Choroid plexus epithelial cell (primary cell): ENCODE data around the gene NDEL1.

Source experiments
- DNase-seq: peaks from one replicate; pipeline ENCODE4 v3.0.0-alpha.2; 2010; ENCODE audit warnings: low read depth
- H3K4me3 ChIP-seq: 2 replicates; pipeline ENCODE4 v1.5.1; 2011; ENCODE audit warnings: low read depth, mild to moderate bottlenecking, control low read depth, low read length, moderate library complexity
- CTCF ChIP-seq: conservative IDR thresholded peaks from 2 replicates; pipeline ENCODE4 v1.5.1; 2011; ENCODE audit warnings: low read depth, mild to moderate bottlenecking, control low read depth, inconsistent platforms, low read length, moderate library complexity

Gene NDEL1

DNA sequence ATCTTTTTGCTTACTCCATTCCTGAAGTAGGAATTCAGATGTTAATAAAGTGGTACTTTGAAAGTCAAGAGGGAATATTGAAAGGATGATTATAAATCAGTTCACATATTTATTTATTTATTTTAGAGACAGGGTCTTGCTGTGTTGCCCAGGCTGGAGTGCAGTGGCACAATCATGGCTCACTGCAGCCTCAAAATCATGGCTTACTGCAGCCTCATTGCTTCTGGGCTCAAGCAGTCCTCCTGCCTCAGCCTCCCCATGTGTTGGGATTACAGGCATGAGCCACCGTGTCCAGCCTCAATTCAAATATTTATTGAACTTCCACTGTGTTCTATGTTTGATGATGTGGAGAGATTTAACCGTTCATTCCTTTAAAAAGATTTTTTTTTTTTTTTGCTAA, 6.6 kb downstream of the NDEL1 start:
- no peak for TF ChIP-seq CTCF
- no peak overlapping the region for H3K4me3 ChIP-seq
- DNase-seq, result no peak

DNA sequence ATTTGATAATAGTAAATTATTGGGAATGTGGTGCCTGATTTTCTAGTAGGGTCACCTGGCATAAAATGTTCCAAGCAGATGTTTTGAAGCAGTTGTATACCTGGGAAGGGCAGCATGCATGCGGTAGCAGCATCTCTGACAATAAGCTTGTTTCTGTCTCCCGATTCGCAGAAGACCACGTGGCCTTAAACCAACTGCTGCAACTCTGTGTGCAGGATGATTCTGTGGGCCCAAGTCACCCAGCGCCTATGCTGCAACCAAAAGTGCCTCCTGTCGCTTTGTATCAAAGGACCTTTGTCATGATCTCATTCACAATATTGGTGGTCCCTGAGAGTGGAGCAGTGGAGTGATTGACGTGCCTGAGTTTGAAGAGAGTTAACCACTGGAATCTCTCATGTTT, 8.1 kb downstream of the NDEL1 start:
- DNase-seq, result no peak
- no peak overlapping the region for H3K4me3 ChIP-seq
- no peak for TF ChIP-seq CTCF

DNA sequence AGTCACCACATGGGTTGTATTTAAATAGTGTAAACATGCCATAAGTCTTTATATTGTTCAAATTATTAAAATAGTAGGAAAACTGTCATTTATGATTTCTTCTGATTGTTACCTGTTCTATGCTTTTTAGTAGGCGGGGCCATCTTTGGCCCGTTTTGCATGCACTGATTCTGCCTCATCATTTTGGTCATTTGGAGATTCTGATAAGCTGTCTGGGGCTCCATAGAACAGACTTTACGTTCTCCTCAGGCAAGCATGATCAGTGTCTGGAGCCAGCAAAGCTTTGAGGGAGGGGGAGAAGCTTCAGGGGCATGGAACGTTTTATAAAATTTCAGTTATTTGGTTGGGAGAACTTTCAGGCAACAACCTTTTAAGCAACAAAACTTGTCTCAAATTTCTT, 8.8 kb downstream of the NDEL1 start:
- no peak overlapping the region for H3K4me3 ChIP-seq
- DNase-seq, result no peak
- TF ChIP-seq CTCF, result no peak

DNA sequence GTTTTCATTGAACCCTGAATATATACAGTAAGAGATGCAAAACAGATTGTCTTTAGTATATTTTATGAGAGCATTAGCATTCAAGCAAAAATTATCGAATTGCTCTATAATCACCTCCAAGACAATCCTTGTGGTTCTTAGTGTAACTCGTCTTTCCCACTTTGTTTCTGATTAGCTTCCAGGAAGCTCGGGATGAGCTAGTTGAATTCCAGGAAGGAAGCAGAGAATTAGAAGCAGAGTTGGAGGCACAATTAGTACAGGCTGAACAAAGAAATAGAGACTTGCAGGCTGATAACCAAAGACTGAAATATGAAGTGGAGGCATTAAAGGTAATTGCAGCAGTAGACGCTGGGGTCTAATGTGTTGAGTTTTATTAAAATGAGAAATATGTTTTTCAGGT, 9.9 kb downstream of the NDEL1 start:
- no peak for DNase-seq
- no peak for TF ChIP-seq CTCF

GRCh38 chr17:8447799-8448198, 12.1 kb downstream of the NDEL1 start:
- no peak overlapping the region for H3K4me3 ChIP-seq
- DNase-seq, result no peak
- TF ChIP-seq CTCF, result no peak

More for the DNA sequence above, 9.9 kb downstream of the NDEL1 start:
- no peak overlapping the region for H3K4me3 ChIP-seq

DNA sequence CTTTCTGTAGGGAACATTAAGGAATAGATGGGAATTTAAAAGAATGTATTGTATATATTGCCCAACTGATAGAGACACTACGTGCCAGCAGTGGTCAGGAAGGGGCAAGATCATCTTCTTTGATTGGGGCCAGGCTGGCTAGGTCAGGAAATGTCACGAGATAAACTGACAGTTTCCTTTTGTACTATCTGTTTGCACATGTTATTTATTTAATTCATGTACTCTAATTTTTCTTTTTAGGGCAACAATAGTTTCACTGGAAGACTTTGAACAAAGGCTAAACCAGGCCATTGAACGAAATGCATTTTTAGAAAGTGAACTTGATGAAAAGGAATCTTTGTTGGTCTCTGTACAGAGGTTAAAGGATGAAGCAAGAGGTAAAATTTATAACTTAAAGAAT, 12.6 kb downstream of the NDEL1 start:
- H3K4me3 ChIP-seq, result no peak overlapping the region
- TF ChIP-seq CTCF, result no peak
- DNase-seq, result no peak

DNA sequence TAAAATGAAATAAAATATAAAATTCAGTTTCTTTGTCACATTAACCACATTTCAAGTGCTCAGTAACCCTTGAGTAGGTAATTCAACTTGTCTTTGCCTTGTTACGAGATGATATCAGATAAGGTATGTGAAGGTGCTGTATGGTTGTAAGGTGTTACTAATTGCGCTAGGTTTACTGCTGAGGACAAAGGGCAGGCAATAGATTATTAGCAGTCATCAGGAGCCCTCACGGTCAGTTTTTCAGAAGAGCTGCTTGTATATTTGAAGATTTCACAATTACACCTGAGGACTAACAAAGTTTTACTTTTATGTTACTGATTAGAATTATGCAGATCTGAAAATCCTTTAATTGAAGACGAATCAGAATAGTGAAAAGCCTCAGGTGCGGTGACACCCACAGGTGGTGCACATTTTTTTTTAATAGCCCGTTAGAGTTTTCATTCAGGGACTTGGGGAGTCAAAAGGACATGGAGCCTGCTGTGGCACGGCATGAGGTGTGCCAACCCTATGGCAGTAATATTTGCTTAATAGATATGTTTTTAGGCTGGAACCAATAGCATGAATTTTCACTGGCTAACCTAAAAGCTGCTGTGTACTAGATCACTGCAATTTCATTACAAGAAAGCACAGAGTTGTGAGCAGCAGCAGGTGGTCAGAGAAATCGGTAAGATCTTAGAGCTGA, 16.4 kb downstream of the NDEL1 start:
- no peak for TF ChIP-seq CTCF
- no peak overlapping the region for H3K4me3 ChIP-seq
- DNase-seq, result no peak
